ENCODE data around the gene RALGAPA2.

GRCh38 chr20:20571068-20571780 lies 141.2 kb downstream of the RALGAPA2 start:
- TF ChIP-seq POLR2A (IDR thresholded peaks at IDR 0.05) (no peak), CTCF (IDR thresholded peaks at IDR 0.05) (no peak)

All from testis (tissue), 2 donors.